GM21423 (cell line): ENCODE measurements around the gene CST4.
"Not testable (repeated sequence)": the region's sequence is repeated elsewhere in the genome, so short reads cannot be mapped to it uniquely, and the experiment has no call there.

Experiments
- ATAC-seq: cut with Tn5 transposase; IDR thresholded peaks from one replicate; pipeline ENCODE4 v1.9.1; 2021; ENCODE audit warnings: mild to moderate bottlenecking, moderate library complexity; ENCODE audit not compliant: unreplicated experiment

CST4 gene

GRCh38 chr20:23662276-23662870, 26.5 kb downstream of the CST4 start:
- ATAC-seq, result no peak

- ATAC-seq, result no peak
These were observed 27.8 kb downstream of the CST4 start for GRCh38 chr20:23661002-23661429.

GRCh38 chr20:23659989-23660837, 28.6 kb downstream of the CST4 start:
- ATAC-seq, result no peak

GRCh38 chr20:23659610-23659988, 29.2 kb downstream of the CST4 start:
- not testable (repeated sequence) for ATAC-seq

- ATAC-seq, result no peak
These were observed 29.7 kb downstream of the CST4 start for GRCh38 chr20:23658989-23659609.

GRCh38 chr20:23658336-23658735, 30.5 kb downstream of the CST4 start:
- ATAC-seq, result no peak

- no peak for ATAC-seq
These were observed 31.6 kb downstream of the CST4 start for GRCh38 chr20:23657202-23657601.

- no peak for ATAC-seq
These were observed 32.5 kb downstream of the CST4 start for GRCh38 chr20:23656372-23656771.

GRCh38 chr20:23655491-23656211, 33.2 kb downstream of the CST4 start:
- ATAC-seq, result no peak

GRCh38 chr20:23654717-23655116, 34.1 kb downstream of the CST4 start:
- ATAC-seq, result no peak

- ATAC-seq, result no peak
These were observed 34.8 kb downstream of the CST4 start for GRCh38 chr20:23654000-23654399.

GRCh38 chr20:23653400-23653938, 35.4 kb downstream of the CST4 start:
- no peak for ATAC-seq

- no peak for ATAC-seq
These were observed 35.9 kb downstream of the CST4 start for GRCh38 chr20:23652926-23653325.

- ATAC-seq, result no peak
These were observed 36.5 kb downstream of the CST4 start for GRCh38 chr20:23652371-23652770.

- ATAC-seq, result no peak
These were observed 37.7 kb downstream of the CST4 start for GRCh38 chr20:23651117-23651516.

- no peak for ATAC-seq
These were observed 38.9 kb downstream of the CST4 start for GRCh38 chr20:23649830-23650417.

- no peak for ATAC-seq
These were observed 39.6 kb downstream of the CST4 start for GRCh38 chr20:23649242-23649641.

GRCh38 chr20:23647346-23647745, 41.5 kb downstream of the CST4 start:
- ATAC-seq, result no peak

GRCh38 chr20:23646106-23646873, 42.5 kb downstream of the CST4 start:
- ATAC-seq, result no peak

GRCh38 chr20:23645575-23645974, 43.3 kb downstream of the CST4 start:
- no peak for ATAC-seq
